ENCODE data around the gene PPA2. TPM values are rescaled to one million over a fixed set of nuclear protein-coding genes. Genes with fewer than 3 reads are reported as not detected.

Gene PPA2
- total RNA-seq (2014; rRNA removed) (108 and 125 TPM in 2 replicates), Bru-seq, nascent RNA (percentile 86 among the genes with signal in this experiment), BruChase-seq, experiment 1, labeled RNA remaining after a 6-hour chase (percentile 75 among the genes with signal in this experiment), BruChase-seq, experiment 2, labeled RNA remaining after a 2-hour chase (percentile 89 among the genes with signal in this experiment)
- long read RNA-seq, transcript PPA2-201 (12 exons, 1,684 nt), result major isoform, 117 of 187 reads
- long read RNA-seq, transcript PPA2-206 (8 exons, 778 nt), result minor isoform, 5 of 187 reads
- long read RNA-seq, partial matches to known transcripts, result 1 of 187 reads
- long read RNA-seq, other reads (novel, unspliced or antisense), result 50 of 187 reads

- peak within 1 kb of the TSS; percentile 94 for H3K4me3 ChIP-seq (ENCODE audit: low read length)
- peaks cover 20% of the 10 kb centered on the region for H3K4me1 ChIP-seq (ENCODE audit: insufficient read depth, low read length)
- H3K9me2 ChIP-seq (replicated peaks; ENCODE audit: low read length), result no peaks in the 10 kb centered on the region
- H3K9me3 ChIP-seq (ENCODE audit: low read length), result no peaks in the 10 kb centered on the region
- DNase-seq, result peak; percentile 76
- H3K27ac ChIP-seq (ENCODE audit: low read length), result peak within 1 kb of the TSS; percentile 89
- H3K36me3 ChIP-seq (ENCODE audit: low read depth, low read length), result no peaks in the 10 kb centered on the region
- no peak for TF ChIP-seq CTCF (conservative IDR thresholded peaks at IDR 0.05; ENCODE audit: low read depth, low read length)
- TF ChIP-seq EZH2phosphoT487 (IDR thresholded peaks at IDR 0.05; ENCODE audit: borderline replicate concordance, low read length), result no peak
- TF ChIP-seq EZH2 (IDR thresholded peaks at IDR 0.05; ENCODE audit: low read length, unreplicated experiment), result no peak
- H3K79me2 ChIP-seq (ENCODE audit: low read length), result peaks cover 47% of the 10 kb centered on the region
- intact Hi-C loops (cut with micrococcal nuclease), result loop anchor here (1.0 to 5.0 kb wide), 3 partner anchors 159 to 333 kb away; no protein-coding TSS in a partner anchor
- H3F3A ChIP-seq (ENCODE audit: low read length, unreplicated experiment), result no peaks in the 10 kb centered on the region
- peak within 1 kb of the TSS; percentile 92 for H3K4me2 ChIP-seq (ENCODE audit: low read length)
- ATAC-seq, result peak; percentile 83
- POLR2A ChIA-PET (ENCODE audit: unreplicated experiment), result interaction anchor here (0.6 kb wide), 3 partner anchors 71 to 192 kb away, joined by 3 read pairs; no protein-coding TSS in a partner anchor
- peaks cover 26% of the 10 kb centered on the region for H4K20me1 ChIP-seq (ENCODE audit: low read length)
- H3K27me3 ChIP-seq (ENCODE audit: low read length), result no peaks in the 10 kb centered on the region
- H2AFZ ChIP-seq (ENCODE audit: low read length), result peak within 1 kb of the TSS; percentile 95
- CTCF ChIA-PET, result interaction anchor here (0.5 to 1.2 kb wide), 4 partner anchors 106 to 1104 kb away, joined by 3 read pairs; no protein-coding TSS in a partner anchor
- peak within 1 kb of the TSS; percentile 98 for H3K9ac ChIP-seq (ENCODE audit: low read length)
- BruUV-seq (replicated peaks), result TSS peak; percentile 72
These were observed at the start of gene PPA2 for GRCh38 chr4:105473324-105474098. PPA2 (minus strand) TSS chr4:105474062; CDS start chr4:105474050, 12 bp downstream.

- H3K9me2 ChIP-seq (replicated peaks; ENCODE audit: low read length), result no peaks in the 10 kb centered on the region
- no peak overlapping the region for H3K4me3 ChIP-seq (ENCODE audit: low read length)
- BruUV-seq (replicated peaks), result no TSS peak
- intact Hi-C loops (cut with micrococcal nuclease), result loop anchor here (1.0 to 10.0 kb wide), 5 partner anchors 32 to 681 kb away; partner anchors contain the start of gene ARHGEF38
- H3K4me2 ChIP-seq (ENCODE audit: low read length), result no peak overlapping the region
- TF ChIP-seq CTCF (conservative IDR thresholded peaks at IDR 0.05; ENCODE audit: low read depth, low read length), result peak; percentile 78
- no peak for TF ChIP-seq EZH2 (IDR thresholded peaks at IDR 0.05; ENCODE audit: low read length, unreplicated experiment)
- TF ChIP-seq EZH2phosphoT487 (IDR thresholded peaks at IDR 0.05; ENCODE audit: borderline replicate concordance, low read length), result no peak
- no peaks in the 10 kb centered on the region for H4K20me1 ChIP-seq (ENCODE audit: low read length)
- no peaks in the 10 kb centered on the region for H3K79me2 ChIP-seq (ENCODE audit: low read length)
- ATAC-seq (peak; percentile 77), DNase-seq (peak; percentile 61)
- no peak overlapping the region for H3K9ac ChIP-seq (ENCODE audit: low read length)
- H3K36me3 ChIP-seq (ENCODE audit: low read depth, low read length), result no peaks in the 10 kb centered on the region
- no peaks in the 10 kb centered on the region for H3K9me3 ChIP-seq (ENCODE audit: low read length)
- H2AFZ ChIP-seq (ENCODE audit: low read length), result no peak overlapping the region
- H3K27me3 ChIP-seq (ENCODE audit: low read length), result no peaks in the 10 kb centered on the region
- H3F3A ChIP-seq (ENCODE audit: low read length, unreplicated experiment), result no peaks in the 10 kb centered on the region
- CTCF ChIA-PET, result interaction anchor here (0.6 to 1.3 kb wide), 2 partner anchors 112 to 254 kb away, joined by 3 to 5 read pairs; no protein-coding TSS in a partner anchor
- POLR2A ChIA-PET (ENCODE audit: unreplicated experiment), result interaction anchor here (0.6 kb wide), 1 partner anchor 64 kb away, joined by 5 read pairs; no protein-coding TSS in a partner anchor
- H3K27ac ChIP-seq (ENCODE audit: low read length), result no peak overlapping the region
- no peaks in the 10 kb centered on the region for H3K4me1 ChIP-seq (ENCODE audit: insufficient read depth, low read length)
These were observed 47.2 kb upstream of the PPA2 start for GRCh38 chr4:105520819-105521790.
